OCI-LY1 (cell line): ENCODE results near the gene PSMA6.
A peak's percentile ranks its signal among the peaks of the same experiment; 100 is the strongest.

Experiments
- H2AFZ ChIP-seq: fragments of 200-600 bp; sonication (generic), shearing (Covaris generic); 2 replicates; pipeline ENCODE4 v1.6.0; 2014; ENCODE audit warnings: antibody characterized with exemption, mild to moderate bottlenecking, low read length
- H3F3A ChIP-seq: fragments of 200-600 bp; sonication (generic), shearing (Covaris generic); 2 replicates; pipeline ENCODE4 v1.6.0; 2014; ENCODE audit warnings: mild to moderate bottlenecking, antibody characterized with exemption, low read length, moderate library complexity; ENCODE audit not compliant: insufficient read depth
- H3K27ac ChIP-seq: fragments of 200-600 bp; sonication (generic); 2 replicates; pipeline ENCODE4 v1.5.1; 2014; ENCODE audit warnings: low read length, mixed run types, mild to moderate bottlenecking, low read depth; ENCODE audit not compliant: poor library complexity, severe bottlenecking
- H3K27me3 ChIP-seq: fragments of 200-600 bp; sonication (generic); 2 replicates; pipeline ENCODE4 v1.6.0; 2014; ENCODE audit warnings: antibody characterized with exemption, mild to moderate bottlenecking, low read length, moderate library complexity; ENCODE audit not compliant: insufficient read depth
- H3K36me3 ChIP-seq: fragments of 200-600 bp; sonication (generic); 2 replicates; pipeline ENCODE4 v1.6.1; 2014; ENCODE audit warnings: mild to moderate bottlenecking, antibody characterized with exemption, low read length, moderate library complexity, mixed read lengths; ENCODE audit not compliant: insufficient read depth
- H3K4me1 ChIP-seq: fragments of 200-600 bp; sonication (generic); 2 replicates; pipeline ENCODE4 v1.5.1; 2014; ENCODE audit warnings: mild to moderate bottlenecking, low read length, moderate library complexity; ENCODE audit not compliant: insufficient read depth, severe bottlenecking
- H3K4me2 ChIP-seq: fragments of 200-600 bp; sonication (generic), shearing (Covaris generic); 2 replicates; pipeline ENCODE4 v1.6.1; 2014; ENCODE audit warnings: low read length
- H3K4me3 ChIP-seq: fragments of 200-600 bp; sonication (generic); 2 replicates; pipeline ENCODE4 v1.5.1; 2014; ENCODE audit warnings: low read length, low read depth, mild to moderate bottlenecking, mixed read lengths; ENCODE audit not compliant: poor library complexity, severe bottlenecking
- H3K79me2 ChIP-seq: fragments of 200-600 bp; shearing (Covaris generic); 2 replicates; pipeline ENCODE4 v1.6.1; 2016; ENCODE audit warnings: mixed run types, low read length, mixed read lengths; ENCODE audit not compliant: insufficient read depth
- H3K9ac ChIP-seq: fragments of 200-600 bp; sonication (generic), shearing (Covaris generic); 2 replicates; pipeline ENCODE4 v1.6.1; 2014; ENCODE audit warnings: mild to moderate bottlenecking, low read length, mixed read lengths
- H3K9me2 ChIP-seq: fragments of 200-600 bp; sonication (generic), shearing (Covaris generic); 2 replicates; pipeline ENCODE4 v1.6.1; 2014; ENCODE audit warnings: low read depth, mild to moderate bottlenecking, low read length, mixed read lengths
- H3K9me3 ChIP-seq: fragments of 200-600 bp; shearing (Covaris generic); 2 replicates; pipeline ENCODE4 v1.6.1; 2014; ENCODE audit warnings: low read length, mixed read lengths
- H4K20me1 ChIP-seq: fragments of 200-600 bp; sonication (generic), shearing (Covaris generic); 2 replicates; pipeline ENCODE4 v1.6.0; 2016; ENCODE audit warnings: mild to moderate bottlenecking, low read length; ENCODE audit not compliant: insufficient read depth
- CTCF ChIP-seq: fragments of 200-600 bp; sonication (generic), shearing (Covaris generic); IDR thresholded peaks from 2 replicates; pipeline ENCODE4 v1.5.1; 2017; ENCODE audit warnings: mild to moderate bottlenecking, antibody characterized with exemption, low read length, moderate library complexity, mixed read lengths
- EZH2 ChIP-seq: fragments of 200-600 bp; sonication (generic), shearing (Covaris generic); IDR thresholded peaks from 2 replicates; pipeline ENCODE4 v1.8.0; 2017; ENCODE audit warnings: borderline replicate concordance, mixed run types, mild to moderate bottlenecking, antibody characterized with exemption, low read length, moderate library complexity, mixed read lengths

The PSMA6 gene

GRCh38 chr14:35292051-35292769 is at the start of gene PSMA6:
Gene PSMA6, plus strand, starts transcription at chr14:35292382. Its CDS starts 95 bp downstream, at chr14:35292477.
- peaks cover 49% of the 10 kb centered on the region for H3K79me2 ChIP-seq
- peak within 1 kb of the TSS; percentile 87 for H3K4me3 ChIP-seq
- H2AFZ ChIP-seq, result 0 out of 2 replicates have a peak within 1 kb of the TSS, but pooled peaks have one; percentile 22
- peaks cover 12% of the 10 kb centered on the region; the same call in 1 of the 2 replicates for H3K36me3 ChIP-seq
- no peaks in the 10 kb centered on the region for H3K27me3 ChIP-seq
- H3K9me2 ChIP-seq, result no peaks in the 10 kb centered on the region
- H3K4me2 ChIP-seq, result peak within 1 kb of the TSS; percentile 96
- no peak for TF ChIP-seq CTCF
- no peak for TF ChIP-seq EZH2
- H4K20me1 ChIP-seq, result no peaks in the 10 kb centered on the region
- peaks cover 4% of the 10 kb centered on the region for H3F3A ChIP-seq
- H3K9me3 ChIP-seq, result no peaks in the 10 kb centered on the region
- peaks cover 52% of the 10 kb centered on the region for H3K4me1 ChIP-seq
- H3K27ac ChIP-seq, result peak within 1 kb of the TSS; percentile 95
- peak within 1 kb of the TSS; percentile 84 for H3K9ac ChIP-seq

GRCh38 chr14:35242599-35243311 is 49.4 kb upstream of the PSMA6 start:
- TF ChIP-seq EZH2 (no peak), CTCF (no peak)
- no peaks in the 10 kb centered on the region for H3K4me1 ChIP-seq
- H3K4me2 ChIP-seq, result no peak overlapping the region

GRCh38 chr14:35243956-35244355 is 48.2 kb upstream of the PSMA6 start:
- TF ChIP-seq CTCF (no peak), EZH2 (no peak)
- Histone ChIP-seq H3K9me2 (no peaks in the 10 kb centered on the region), H3K27me3 (no peaks in the 10 kb centered on the region)

More at GRCh38 chr14:35242599-35243311, 49.4 kb upstream of the PSMA6 start:
- Histone ChIP-seq H3K36me3 (no peaks in the 10 kb centered on the region; the same call in 1 of the 2 replicates), H3K9ac (no peak overlapping the region), H3K27ac (no peak overlapping the region), H3K79me2 (no peaks in the 10 kb centered on the region), H2AFZ (no peak overlapping the region), H3K9me2 (no peaks in the 10 kb centered on the region), H3K4me3 (no peak overlapping the region), H3F3A (0 out of 2 replicates have a peak, but pooled peaks cover under 1% of the 10 kb centered on the region), H3K27me3 (no peaks in the 10 kb centered on the region), H3K9me3 (no peaks in the 10 kb centered on the region), H4K20me1 (no peaks in the 10 kb centered on the region)

More at GRCh38 chr14:35243956-35244355, 48.2 kb upstream of the PSMA6 start:
- Histone ChIP-seq H3K36me3 (peaks cover 4% of the 10 kb centered on the region; the same call in 1 of the 2 replicates), H3K9ac (no peak overlapping the region), H3K4me2 (no peak overlapping the region), H3K9me3 (no peaks in the 10 kb centered on the region), H4K20me1 (no peaks in the 10 kb centered on the region), H3K4me3 (no peak overlapping the region), H3K79me2 (no peaks in the 10 kb centered on the region), H3K27ac (no peak overlapping the region), H3F3A (0 out of 2 replicates have a peak, but pooled peaks cover 3% of the 10 kb centered on the region), H2AFZ (no peak overlapping the region), H3K4me1 (no peaks in the 10 kb centered on the region)
